ENCODE measurements around the gene MUC5AC. TPM values are rescaled to one million over a fixed set of nuclear protein-coding genes. Genes with fewer than 3 reads are reported as not detected.

The MUC5AC gene
- polyA plus RNA-seq, 3 donors, result 0.03 to 24.5 (median 0.56) TPM

- 80 to 82% (median 81%) methylated on average over 29 of the region's 29 CpGs for WGBS, 3 donors
- no peak overlapping the region for H3K27ac ChIP-seq (ENCODE audit: low read depth, low read length)
Observed at GRCh38 chr11:1225386-1226225, 67.9 kb downstream of the MUC5AC start.

GRCh38 chr11:1226226-1226985 lies 68.7 kb downstream of the MUC5AC start:
- WGBS, 3 donors, result 68 to 78% (median 74%) methylated on average over 40 to 41 of the region's 41 CpGs
- H3K27ac ChIP-seq (ENCODE audit: low read depth, low read length), result no peak overlapping the region

- WGBS, 3 donors, result 52 to 63% (median 58%) methylated on average over 22 to 23 of the region's 23 CpGs
- H3K27ac ChIP-seq (ENCODE audit: low read depth, low read length), result no peak overlapping the region
Observed at GRCh38 chr11:1226986-1227550, 69.3 kb downstream of the MUC5AC start.

GRCh38 chr11:1227551-1228100 lies 69.9 kb downstream of the MUC5AC start:
- 75 to 86% (median 80%) methylated on average over 22 to 23 of the region's 23 CpGs for WGBS, 3 donors
- no peak overlapping the region for H3K27ac ChIP-seq (ENCODE audit: low read depth, low read length)

- H3K27ac ChIP-seq (ENCODE audit: low read depth, low read length), result no peak overlapping the region
- 75 to 84% (median 82%) methylated on average over 28 to 31 of the region's 31 CpGs for WGBS, 3 donors
Observed at GRCh38 chr11:1228101-1228821, 70.5 kb downstream of the MUC5AC start.

GRCh38 chr11:1228921-1229451 lies 71.2 kb downstream of the MUC5AC start:
- 63 to 70% (median 69%) methylated on average over 14 to 18 of the region's 18 CpGs for WGBS, 3 donors

GRCh38 chr11:1229471-1230120 lies 71.8 kb downstream of the MUC5AC start:
- WGBS, 3 donors, result 77 to 82% (median 78%) methylated on average over 27 of the region's 27 CpGs
- no peak overlapping the region for H3K27ac ChIP-seq (ENCODE audit: low read depth, low read length)

More at GRCh38 chr11:1228921-1229451, 71.2 kb downstream of the MUC5AC start:
- H3K27ac ChIP-seq (ENCODE audit: low read depth, low read length), result no peak overlapping the region

GRCh38 chr11:1230121-1230455 lies 72.3 kb downstream of the MUC5AC start:
- whole genome bisulfite sequencing, 3 donors, result 60 to 81% (median 77%) methylated on average over 5 of the region's 5 CpGs
- no peak overlapping the region for H3K27ac ChIP-seq (ENCODE audit: low read depth, low read length)

- H3K27ac ChIP-seq (ENCODE audit: low read depth, low read length), result no peak overlapping the region
- WGBS, 3 donors, result 70 to 74% (median 70%) methylated on average over 42 to 45 of the region's 45 CpGs
Observed at GRCh38 chr11:1230456-1231395, 73.0 kb downstream of the MUC5AC start.

GRCh38 chr11:1231396-1232020 lies 73.8 kb downstream of the MUC5AC start:
- H3K27ac ChIP-seq (ENCODE audit: low read depth, low read length), result no peak overlapping the region
- 59 to 70% (median 65%) methylated on average over 20 to 22 of the region's 22 CpGs for WGBS, 3 donors

- 74 to 81% (median 74%) methylated on average over 46 of the region's 46 CpGs for WGBS, 3 donors
- H3K27ac ChIP-seq (ENCODE audit: low read depth, low read length), result no peak overlapping the region
Observed at GRCh38 chr11:1232021-1232882, 74.5 kb downstream of the MUC5AC start.

GRCh38 chr11:1232883-1233321 lies 75.1 kb downstream of the MUC5AC start:
- no peak overlapping the region for H3K27ac ChIP-seq (ENCODE audit: low read depth, low read length)
- 58 to 71% (median 71%) methylated on average over 30 of the region's 30 CpGs for whole genome bisulfite sequencing, 3 donors

- no peak overlapping the region for H3K27ac ChIP-seq (ENCODE audit: low read depth, low read length)
- WGBS, 3 donors, result 70 to 74% (median 74%) methylated on average over 21 of the region's 21 CpGs
Observed at GRCh38 chr11:1233351-1234053, 75.7 kb downstream of the MUC5AC start.

GRCh38 chr11:1234054-1234720 lies 76.4 kb downstream of the MUC5AC start:
- H3K27ac ChIP-seq (ENCODE audit: low read depth, low read length), result no peak overlapping the region
- 62 to 73% (median 73%) methylated on average over 22 of the region's 22 CpGs for WGBS, 3 donors

Measured in adipose tissue (tissue), 3 donors.